CD14-positive monocyte (primary cell): ENCODE data around the gene VAV1. TPM values are rescaled to one million over a fixed set of nuclear protein-coding genes. Genes with fewer than 3 reads are reported as not detected.

ENCODE experiments used
- DNase-seq, 3 donors: peaks; one replicate each; pipeline ENCODE4 v3.0.0-alpha.2; 2011 to 2022
- H2AFZ ChIP-seq: 2 replicates; pipeline ENCODE4 v1.6.0; 2012; ENCODE audit warnings: mild to moderate bottlenecking, low read depth, low read length, inconsistent platforms; ENCODE audit not compliant: insufficient read depth, poor library complexity, severe bottlenecking
- H3K27ac ChIP-seq, 2 donors: 1 replicate in 1 of 2; 2 replicates in 1 of 2; pipeline ENCODE4 v1.5.1; 2012 to 2013; ENCODE audit warnings: low read length in 2 of 2, control low read depth in 1 of 2, inconsistent platforms in 1 of 2, low read depth in 1 of 2, mild to moderate bottlenecking in 1 of 2
- H3K27me3 ChIP-seq, 2 donors: one replicate each; pipeline versions ENCODE4 v1.6.0 to v1.6.1; 2011 to 2013; ENCODE audit warnings: low read length in 2 of 2; ENCODE audit not compliant: control insufficient read depth in 2 of 2, insufficient read depth in 2 of 2
- H3K36me3 ChIP-seq, 2 donors: replicated peaks in 1 of 2; 1 replicate in 1 of 2; 2 replicates in 1 of 2; pipeline versions ENCODE4 v1.5.1 to v1.6.1; 2012 to 2013; ENCODE audit warnings: low read length in 2 of 2, control low read depth in 1 of 2, inconsistent platforms in 1 of 2, mild to moderate bottlenecking in 1 of 2; ENCODE audit not compliant: insufficient read depth in 2 of 2, control insufficient read depth in 1 of 2
- H3K4me1 ChIP-seq, 2 donors: 1 replicate in 1 of 2; 2 replicates in 1 of 2; pipeline versions ENCODE4 v1.5.1 to v1.6.1; 2012 to 2013; ENCODE audit warnings: low read length in 2 of 2, control low read depth in 1 of 2, inconsistent platforms in 1 of 2, mild to moderate bottlenecking in 1 of 2, moderate library complexity in 1 of 2; ENCODE audit not compliant: insufficient read depth in 2 of 2, control insufficient read depth in 1 of 2
- H3K4me2 ChIP-seq: replicated peaks from 2 replicates; pipeline ENCODE3; 2012; ENCODE audit warnings: low read length, moderate library complexity, mild to moderate bottlenecking; ENCODE audit not compliant: poor library complexity, severe bottlenecking; ENCODE audit errors: extremely low read depth
- H3K4me3 ChIP-seq, 3 experiments: fragments of 200-600 bp in 1 of 3; sonication (generic) in 1 of 3; replicated peaks in 1 of 3; 1 replicate in 2 of 3; 2 replicates in 1 of 3; pipeline ENCODE4 v1.5.1; 2011 to 2013; ENCODE audit warnings: low read length in 3 of 3, mild to moderate bottlenecking in 3 of 3, control low read depth in 2 of 3, low read depth in 2 of 3, inconsistent platforms in 1 of 3, moderate library complexity in 1 of 3
- H3K79me2 ChIP-seq: 2 replicates; pipeline ENCODE4 v1.6.0; 2012; ENCODE audit warnings: mild to moderate bottlenecking, control low read depth, inconsistent platforms, low read length, moderate library complexity; ENCODE audit not compliant: insufficient read depth
- H3K9ac ChIP-seq: 2 replicates; pipeline ENCODE4 v1.6.0; 2017; ENCODE audit warnings: low read length, mild to moderate bottlenecking; ENCODE audit not compliant: insufficient read depth, poor library complexity, severe bottlenecking
- H3K9me3 ChIP-seq, 2 donors: replicated peaks in 1 of 2; 1 replicate in 1 of 2; 2 replicates in 1 of 2; pipeline versions ENCODE4 v1.5.1 to v1.6.1; 2012 to 2013; ENCODE audit warnings: low read length in 2 of 2, control low read depth in 1 of 2; ENCODE audit not compliant: control insufficient read depth in 1 of 2, insufficient read depth in 1 of 2
- H4K20me1 ChIP-seq: 2 replicates; pipeline ENCODE4 v1.6.0; 2012; ENCODE audit warnings: mild to moderate bottlenecking, low read length, control low read depth, moderate library complexity; ENCODE audit not compliant: insufficient read depth
- H3K27ac Mint-ChIP-seq, 7 donors: one replicate each; pipeline ENCODE4 v1.8.0; 2020; ENCODE audit warnings: mild to moderate bottlenecking in 7 of 7, mixed read lengths in 7 of 7, moderate library complexity in 6 of 7, inconsistent platforms in 2 of 7
- H3K27me3 Mint-ChIP-seq, 3 donors: one replicate each; pipeline ENCODE4 v1.8.0; 2021 to 2022; ENCODE audit warnings: low read depth in 3 of 3, mild to moderate bottlenecking in 3 of 3, mixed read lengths in 3 of 3, moderate library complexity in 3 of 3, inconsistent platforms in 1 of 3
- H3K36me3 Mint-ChIP-seq, 2 donors: one replicate each; pipeline ENCODE4 v1.8.0; 2020; ENCODE audit warnings: mixed read lengths in 2 of 2, inconsistent platforms in 1 of 2, mild to moderate bottlenecking in 1 of 2
- H3K4me1 Mint-ChIP-seq: one replicate; pipeline ENCODE4 v1.8.0; 2020; ENCODE audit warnings: mild to moderate bottlenecking, mixed read lengths
- H3K4me3 Mint-ChIP-seq, 2 donors: one replicate each; pipeline ENCODE4 v1.8.0; 2020; ENCODE audit warnings: mild to moderate bottlenecking in 2 of 2, mixed read lengths in 2 of 2, moderate library complexity in 1 of 2
- H3K9me3 Mint-ChIP-seq, 7 donors: one replicate each; pipeline ENCODE4 v1.8.0; 2020 to 2022; ENCODE audit warnings: mixed read lengths in 7 of 7, mild to moderate bottlenecking in 6 of 7, moderate library complexity in 6 of 7, inconsistent platforms in 2 of 7
- CTCF ChIP-seq: fragments of 200-600 bp; IDR thresholded peaks from one replicate; pipeline ENCODE4 v1.8.0; 2022; ENCODE audit warnings: antibody characterized with exemption, mild to moderate bottlenecking
- WGBS: methylation state at CpG from one replicate; pipeline ENCODE4 v1.1.5; 2013; ENCODE audit warnings: missing lambda C conversion rate; ENCODE audit not compliant: insufficient coverage; 5-methylcytosine and 5-hydroxymethylcytosine counted together
- intact Hi-C, 2 donors: fragments of 100-400 bp; cut with micrococcal nuclease; formaldehyde crosslinking; loops; one replicate each; pipeline versions ENCODE4 v1.15.0 to v1.15.1; 2023
- polyA plus RNA-seq, 3 donors: library from polyadenylated mRNA; depleted of rRNA in 1 of 3; unstranded in 2 of 3; stranded (reverse) in 1 of 3; fragments of 300-500 nt in 2 of 3; fragments of >200 nt in 1 of 3; fragmentation: Illumina TruSeq in 2 of 3; gene quantifications; 1 replicate in 2 of 3; 2 replicates in 1 of 3; pipeline ENCODE4 v1.2.3, GENCODE V29; 2012 to 2021

Gene VAV1
- polyA plus RNA-seq, 3 donors = 21.3 to 81.2 (median 30.2) TPM

DNA sequence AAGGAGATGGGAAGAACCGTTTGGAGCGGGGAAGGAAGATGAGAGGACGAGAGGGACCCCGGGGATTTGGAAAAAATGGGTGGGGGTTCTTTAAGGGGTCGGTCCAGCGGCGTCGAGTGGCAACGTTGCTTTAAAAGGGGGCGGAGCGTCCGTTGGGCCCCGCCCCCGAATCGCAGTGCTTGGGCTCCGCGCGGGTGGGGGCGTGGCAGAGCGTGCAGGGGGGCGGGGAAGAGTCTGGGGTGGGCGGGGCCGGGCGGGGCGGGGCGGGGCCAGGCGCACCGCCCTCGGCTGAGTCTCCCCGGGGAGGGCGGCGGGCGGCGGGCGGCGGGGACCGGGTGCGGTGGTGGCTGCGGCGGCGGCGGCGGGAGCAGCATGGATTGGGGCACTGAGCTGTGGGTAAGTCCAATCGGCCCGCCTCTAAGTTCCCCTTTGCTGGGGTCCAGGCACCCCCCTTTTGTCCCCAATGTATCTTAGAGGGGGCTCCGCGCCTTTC, 33.1 kb upstream of the VAV1 start, which contains the start of gene TRIP10:
Gene TRIP10 (plus strand): TSS at position 291 of the 493 bp plus-strand sequence. CDS start 82 bp downstream, at position 373.
- H3K4me3 ChIP-seq = peak within 1 kb of the TSS; percentile 40 to 97 (median 48)
- H3K9me3 Mint-ChIP-seq = peaks cover 0 to 3% (median 0%) of the 10 kb centered on the region in 7 donors
- H3K27ac Mint-ChIP-seq = peak within 1 kb of the TSS; percentile 89 to 95 (median 92)
- H3K4me2 ChIP-seq = peak within 1 kb of the TSS; percentile 84
- peaks cover 11% of the 10 kb centered on the region for H4K20me1 ChIP-seq
- H3K27me3 ChIP-seq = peaks cover 0 to 8% of the 10 kb centered on the region in 2 donors
- peaks cover 14% of the 10 kb centered on the region for H3K79me2 ChIP-seq
- intact Hi-C loops = loop anchor here (2.0 to 5.0 kb wide), 5 partner anchors 33 to 312 kb away; partner anchors contain the start of gene VAV1 (in 1 of the 2)
- no peaks in the 10 kb centered on the region for H3K9me3 ChIP-seq
- TF ChIP-seq CTCF = no peak
- peaks cover 10 to 11% of the 10 kb centered on the region in 2 donors for H3K36me3 Mint-ChIP-seq
- H2AFZ ChIP-seq = peak within 1 kb of the TSS; percentile 76
- peaks cover 2 to 11% of the 10 kb centered on the region in 2 donors for H3K36me3 ChIP-seq
- H3K4me1 ChIP-seq = peaks cover 50 to 56% of the 10 kb centered on the region in 2 donors
- peaks cover 9 to 27% (median 22%) of the 10 kb centered on the region in 3 donors for H3K27me3 Mint-ChIP-seq
- H3K27ac ChIP-seq = peak within 1 kb of the TSS; percentile 60 to 67
- WGBS = 0% methylated on average over 13 of the region's 47 CpGs
- H3K4me3 Mint-ChIP-seq = peak within 1 kb of the TSS; percentile 90 to 95
- H3K9ac ChIP-seq = peak within 1 kb of the TSS; percentile 48
- H3K4me1 Mint-ChIP-seq = peaks cover 47% of the 10 kb centered on the region
- peak; percentile 65 to 75 (median 72) for DNase-seq

DNA sequence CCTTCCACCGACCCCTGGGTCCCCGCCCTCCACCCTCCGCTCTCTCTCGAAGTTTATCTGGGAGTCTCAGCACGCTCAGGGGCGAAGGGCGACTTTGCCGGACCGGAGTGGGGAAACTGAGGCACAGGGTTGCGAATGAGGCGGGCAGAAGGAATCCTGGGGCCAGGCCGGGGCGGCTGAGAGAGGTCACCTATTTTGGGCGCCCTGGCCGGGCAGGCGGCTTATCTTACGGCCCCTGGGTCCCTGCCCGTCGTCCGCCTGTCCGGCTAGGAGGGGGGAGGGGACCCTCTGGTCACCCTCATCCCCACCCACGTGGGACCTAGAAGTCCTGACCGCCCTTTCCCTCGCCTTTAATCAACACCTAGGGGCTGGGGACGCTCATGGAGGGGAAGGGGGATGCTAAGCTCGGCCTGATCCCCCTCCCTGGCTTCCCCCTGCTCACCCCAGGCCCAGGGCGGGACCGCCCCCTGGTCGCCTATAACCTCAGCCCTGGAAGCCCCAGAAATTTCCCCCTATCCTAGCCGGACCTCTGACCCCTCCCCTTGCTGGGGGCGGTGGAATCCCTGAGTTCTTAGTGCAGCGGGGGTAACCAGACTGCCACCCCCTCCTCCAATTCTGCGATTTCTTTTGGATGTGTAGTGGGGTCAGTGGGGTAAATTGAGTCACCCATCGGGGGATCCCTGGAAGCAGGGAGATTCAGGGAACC, 32.5 kb upstream of the VAV1 start:
- Histone ChIP-seq H3K4me1 (peaks cover 50 to 56% of the 10 kb centered on the region in 2 donors), H3K9ac (peak overlapping the region; percentile 48), H3K27me3 (peaks cover 0 to 8% of the 10 kb centered on the region in 2 donors), H3K36me3 (peaks cover 2 to 8% of the 10 kb centered on the region in 2 donors), H3K4me3 (peak overlapping the region; percentile 37 to 71 (median 48)), H3K79me2 (peaks cover 14% of the 10 kb centered on the region), H3K9me3 (no peaks in the 10 kb centered on the region), H3K4me2 (peak overlapping the region; percentile 84), H4K20me1 (peaks cover 11% of the 10 kb centered on the region), H2AFZ (peak overlapping the region; percentile 52), H3K27ac (no peak overlapping the region)
- H3K4me1 Mint-ChIP-seq = peaks cover 46% of the 10 kb centered on the region
- peak overlapping the region in 1 of 7 donors; percentile 45 for H3K27ac Mint-ChIP-seq
- H3K9me3 Mint-ChIP-seq = peaks cover 0 to 3% (median 0%) of the 10 kb centered on the region in 7 donors
- no peak for TF ChIP-seq CTCF
- intact Hi-C loops = loop anchor here (2.0 to 5.0 kb wide), 5 partner anchors 33 to 313 kb away; partner anchors contain the start of gene VAV1 (in 1 of the 2)
- peaks cover 6 to 9% of the 10 kb centered on the region in 2 donors for H3K36me3 Mint-ChIP-seq
- DNase-seq = no peak
- peaks cover 9 to 28% (median 22%) of the 10 kb centered on the region in 3 donors for H3K27me3 Mint-ChIP-seq
- WGBS = 0% methylated on average over 18 of the region's 34 CpGs
- H3K4me3 Mint-ChIP-seq = peak overlapping the region; percentile 71 to 73
